Gastroesophageal sphincter (tissue), 3 donors: ENCODE results near the gene NISCH.

Experiments
- EP300 ChIP-seq: sonication (generic); formaldehyde crosslinking; IDR thresholded peaks from one replicate; pipeline ENCODE4 v1.6.1; 2017; ENCODE audit warnings: antibody characterized with exemption, mild to moderate bottlenecking
- POLR2A ChIP-seq, 2 donors: fragments of 450-650 bp; IDR thresholded peaks; one replicate each; pipeline ENCODE4 v1.6.1; 2017; ENCODE audit warnings: antibody characterized with exemption in 2 of 2, mild to moderate bottlenecking in 2 of 2, moderate library complexity in 1 of 2
- TF ChIP-seq, protein P1 (sequence below), 4 experiments: fragments of 200-600 bp in 2 of 4; fragments of 450-650 bp in 2 of 4; sonication (generic) in 1 of 4; IDR thresholded peaks; one replicate each; pipeline ENCODE4 v1.5.1; 2017 to 2019; ENCODE audit warnings: antibody characterized with exemption in 4 of 4, mild to moderate bottlenecking in 2 of 4, moderate library complexity in 2 of 4

DNA sequence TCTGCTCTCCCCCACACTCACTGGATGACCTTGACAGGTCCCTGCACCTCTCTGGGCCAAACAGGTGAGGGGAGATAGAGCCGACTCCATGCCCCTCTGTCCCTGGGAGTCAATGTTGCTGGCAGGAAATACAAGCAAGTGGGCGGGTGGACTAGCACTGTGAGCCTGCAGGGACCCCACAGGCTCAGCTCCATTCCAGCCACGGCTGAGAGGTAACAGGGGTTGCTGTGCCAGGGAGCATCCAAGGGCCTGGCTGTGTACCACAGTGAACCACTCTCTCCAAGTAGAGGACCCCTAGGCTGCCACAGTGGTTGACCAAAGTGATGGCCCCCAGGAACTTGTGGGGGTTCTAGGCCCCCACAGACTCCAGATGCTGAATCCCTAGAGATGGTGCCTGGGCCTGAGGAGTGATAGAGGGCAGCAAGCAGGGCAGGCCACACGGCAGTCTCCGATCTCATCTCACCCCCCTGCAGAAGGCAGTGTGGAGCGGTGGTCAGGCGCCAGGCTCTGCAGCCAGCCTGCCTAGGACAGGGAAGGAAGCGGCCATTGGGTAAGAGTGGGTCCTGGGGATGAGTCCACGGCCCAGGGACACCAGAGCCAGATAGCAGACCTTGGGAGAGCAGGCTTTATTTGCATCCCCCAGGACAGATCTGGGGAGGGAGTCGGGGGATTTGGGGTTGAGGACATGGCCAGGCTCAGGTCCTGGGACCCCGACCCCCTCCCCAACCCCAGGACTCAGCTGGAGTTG is 4.7 kb upstream of the NISCH start:
- TF ChIP-seq, protein P1, sequence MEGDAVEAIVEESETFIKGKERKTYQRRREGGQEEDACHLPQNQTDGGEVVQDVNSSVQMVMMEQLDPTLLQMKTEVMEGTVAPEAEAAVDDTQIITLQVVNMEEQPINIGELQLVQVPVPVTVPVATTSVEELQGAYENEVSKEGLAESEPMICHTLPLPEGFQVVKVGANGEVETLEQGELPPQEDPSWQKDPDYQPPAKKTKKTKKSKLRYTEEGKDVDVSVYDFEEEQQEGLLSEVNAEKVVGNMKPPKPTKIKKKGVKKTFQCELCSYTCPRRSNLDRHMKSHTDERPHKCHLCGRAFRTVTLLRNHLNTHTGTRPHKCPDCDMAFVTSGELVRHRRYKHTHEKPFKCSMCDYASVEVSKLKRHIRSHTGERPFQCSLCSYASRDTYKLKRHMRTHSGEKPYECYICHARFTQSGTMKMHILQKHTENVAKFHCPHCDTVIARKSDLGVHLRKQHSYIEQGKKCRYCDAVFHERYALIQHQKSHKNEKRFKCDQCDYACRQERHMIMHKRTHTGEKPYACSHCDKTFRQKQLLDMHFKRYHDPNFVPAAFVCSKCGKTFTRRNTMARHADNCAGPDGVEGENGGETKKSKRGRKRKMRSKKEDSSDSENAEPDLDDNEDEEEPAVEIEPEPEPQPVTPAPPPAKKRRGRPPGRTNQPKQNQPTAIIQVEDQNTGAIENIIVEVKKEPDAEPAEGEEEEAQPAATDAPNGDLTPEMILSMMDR (IDR thresholded peaks at IDR 0.05): no peak
- TF ChIP-seq POLR2A (IDR thresholded peaks at IDR 0.05) (no peak), EP300 (no peak)
